HG03095 (cell line): ENCODE data around the gene DUSP15.

ENCODE experiments used
- ATAC-seq: cut with Tn5 transposase; IDR thresholded peaks from one replicate; pipeline ENCODE4 v1.9.1; 2021; ENCODE audit warnings: moderate library complexity; ENCODE audit not compliant: unreplicated experiment

The DUSP15 gene

GRCh38 chr20:31896049-31896448, 25.7 kb upstream of the DUSP15 start:
- no peak for ATAC-seq

- peak; percentile 97 for ATAC-seq
These were observed 24.8 kb upstream of the DUSP15 start for GRCh38 chr20:31894980-31895675.

GRCh38 chr20:31890646-31891045, 20.3 kb upstream of the DUSP15 start:
- no peak for ATAC-seq

- ATAC-seq = no peak
These were observed 13.5 kb upstream of the DUSP15 start for GRCh38 chr20:31883829-31884228.

- no peak for ATAC-seq
These were observed 11.6 kb upstream of the DUSP15 start for GRCh38 chr20:31881945-31882344.

- ATAC-seq = peak; percentile 70
These were observed 9.0 kb upstream of the DUSP15 start for GRCh38 chr20:31879143-31879987.

- ATAC-seq = no peak
These were observed 7.4 kb upstream of the DUSP15 start for GRCh38 chr20:31877684-31878083.

- ATAC-seq = no peak
These were observed 5.3 kb upstream of the DUSP15 start for GRCh38 chr20:31875671-31876070.

- ATAC-seq = no peak
These were observed 2.1 kb upstream of the DUSP15 start for GRCh38 chr20:31872406-31872805.

- ATAC-seq = no peak
These were observed 1.3 kb upstream of the DUSP15 start for GRCh38 chr20:31871618-31871954.

GRCh38 chr20:31870726-31871617, 645 bp upstream of the DUSP15 start:
- no peak for ATAC-seq

GRCh38 chr20:31869673-31869941, 720 bp downstream of the DUSP15 start:
- ATAC-seq = no peak

GRCh38 chr20:31868853-31869672, 1.3 kb downstream of the DUSP15 start:
- ATAC-seq = no peak

- ATAC-seq = no peak
These were observed 4.1 kb downstream of the DUSP15 start for GRCh38 chr20:31866221-31866620.

GRCh38 chr20:31864521-31865400, 5.6 kb downstream of the DUSP15 start:
- ATAC-seq = no peak

GRCh38 chr20:31863296-31864085, 6.8 kb downstream of the DUSP15 start:
- no peak for ATAC-seq

GRCh38 chr20:31862506-31862905, 7.8 kb downstream of the DUSP15 start:
- no peak for ATAC-seq

- no peak for ATAC-seq
These were observed 8.2 kb downstream of the DUSP15 start for GRCh38 chr20:31862157-31862470.
